ENCODE measurements around the gene HRH3.
A peak's percentile ranks its signal among the peaks of the same experiment; 100 is the strongest.

Gene HRH3

GRCh38 chr20:62259294-62259565 lies 39.2 kb upstream of the HRH3 start (continued):
- TF ChIP-seq ZNF514 (tag by site-specific recombination; IDR thresholded peaks at IDR 0.05), result no peak
- no peak for TF ChIP-seq ZNF18 (tag by site-specific recombination; IDR thresholded peaks at IDR 0.05)
- no peak for TF ChIP-seq ATF2 (tag by site-specific recombination; IDR thresholded peaks at IDR 0.05; ENCODE audit: low read depth)
- no peak for TF ChIP-seq ZSCAN16 (tag by site-specific recombination; IDR thresholded peaks at IDR 0.05)
- no peak for TF ChIP-seq ZNF23 (tag by site-specific recombination; IDR thresholded peaks at IDR 0.05; ENCODE audit: borderline replicate concordance)
- no peak for TF ChIP-seq ZNF677 (tag by site-specific recombination; IDR thresholded peaks at IDR 0.05)
- TF ChIP-seq ZNF202 (tag by site-specific recombination; IDR thresholded peaks at IDR 0.05; ENCODE audit: borderline replicate concordance), result no peak
- no peak for TF ChIP-seq GLIS1 (tag by site-specific recombination; IDR thresholded peaks at IDR 0.05)
- no peak for TF ChIP-seq ZXDB (tag by site-specific recombination; IDR thresholded peaks at IDR 0.05)
- no peak for TF ChIP-seq ZNF571 (tag by site-specific recombination; IDR thresholded peaks at IDR 0.05)

GRCh38 chr20:62258499-62259293 lies 38.6 kb upstream of the HRH3 start:
- no peaks in the 10 kb centered on the region for H3K4me1 ChIP-seq (ENCODE audit: control insufficient read depth, insufficient read depth, low read length)
- TF ChIP-seq ZNF600 (tag by site-specific recombination; IDR thresholded peaks at IDR 0.05) (peak; percentile 82), ZNF692 (tag by site-specific recombination; IDR thresholded peaks at IDR 0.05) (peak; percentile 67), ZBTB10 (tag by site-specific recombination; IDR thresholded peaks at IDR 0.05) (no peak), ZBTB49 (tag by site-specific recombination; IDR thresholded peaks at IDR 0.05; ENCODE audit: low read depth) (no peak), KLF17 (tag by site-specific recombination; IDR thresholded peaks at IDR 0.05) (no peak), ZNF311 (tag by site-specific recombination; IDR thresholded peaks at IDR 0.05; ENCODE audit: borderline replicate concordance) (no peak), FEZF1 (tag by site-specific recombination; IDR thresholded peaks at IDR 0.05) (no peak)
- ChIA-PET POLR2A (no interaction called here), CTCF (interaction anchor here (1.0 kb wide), 1 partner anchor 151 kb away, joined by 3 read pairs; no protein-coding TSS in a partner anchor)
- peaks cover 4 to 75% of the 10 kb centered on the region in 2 experiments; a peak in 2 of 3 replicates for H3K36me3 ChIP-seq (ENCODE audit: control insufficient read depth in 2 of 2, insufficient read depth in 1 of 2, low read length in 2 of 2)
- H3K4me3 ChIP-seq (ENCODE audit: low read depth, low read length), result no peak overlapping the region
- H3K9me3 ChIP-seq (ENCODE audit: control insufficient read depth, insufficient read depth, low read depth, low read length), result no peaks in the 10 kb centered on the region
- H3K27ac ChIP-seq (ENCODE audit: extremely low read depth, low read depth, low read length), result no peak overlapping the region

Data from HEK293 (cell line).